Left ventricle myocardium inferior (tissue), 1 donor: ENCODE measurements around the gene GYS2. TPM values are rescaled to one million over a fixed set of nuclear protein-coding genes. Genes with fewer than 3 reads are reported as not detected.

Experiments
- DNase-seq: peaks from one replicate; pipeline ENCODE4 v3.0.0-alpha.2; 2020
- H3K27ac ChIP-seq: fragments of 200-600 bp; replicated peaks from 2 replicates; pipeline ENCODE4 v1.8.0; 2021
- H3K27me3 ChIP-seq: fragments of 200-600 bp; 2 replicates; pipeline ENCODE4 v1.8.0; 2021; ENCODE audit warnings: low read depth
- H3K36me3 ChIP-seq: fragments of 200-600 bp; 2 replicates; pipeline ENCODE4 v1.8.0; 2021
- H3K4me1 ChIP-seq: fragments of 200-600 bp; 2 replicates; pipeline ENCODE4 v1.8.0; 2021
- H3K4me3 ChIP-seq: fragments of 200-600 bp; 2 replicates; pipeline ENCODE4 v1.8.0; 2021; ENCODE audit warnings: mild to moderate bottlenecking, moderate library complexity
- H3K9me3 ChIP-seq: fragments of 200-600 bp; replicated peaks from 2 replicates; pipeline ENCODE4 v1.8.0; 2021
- CTCF ChIP-seq: fragments of 200-600 bp; IDR thresholded peaks from 2 replicates; pipeline ENCODE4 v1.8.0; 2021; ENCODE audit warnings: antibody characterized with exemption, mild to moderate bottlenecking, borderline replicate concordance
- intact Hi-C: fragments of 100-400 bp; cut with micrococcal nuclease; formaldehyde crosslinking; loops from one replicate; pipeline ENCODE4 v1.11.0; 2022
- total RNA-seq: library from RNA; stranded (reverse); fragmentation: NEBNext Ultra II Directional; extraction: Animal tissue kit (Norgen Biotek cat#: 25700); gene quantifications from one replicate; pipeline ENCODE4 v1.2.1, GENCODE V29; 2021
- donor health status: DM: no; HTN: yes; CAD: no; lungs with severe emphysema.

The GYS2 gene
- total RNA-seq, 1 donor from 2014 or later = not detected

- peak overlapping the region; percentile 88 for H3K27ac ChIP-seq
- no peaks in the 10 kb centered on the region for H3K36me3 ChIP-seq
- H3K27me3 ChIP-seq = peaks cover 6% of the 10 kb centered on the region
- TF ChIP-seq CTCF = no peak
- DNase-seq = no peak
- H3K4me1 ChIP-seq = peaks cover 37% of the 10 kb centered on the region
- peaks cover 6% of the 10 kb centered on the region for H3K9me3 ChIP-seq
- intact Hi-C loops = no loop called here
- H3K4me3 ChIP-seq = peak overlapping the region; percentile 76
These were observed 75.7 kb downstream of the GYS2 start for GRCh38 chr12:21528953-21529352.

- Histone ChIP-seq H3K36me3 (no peaks in the 10 kb centered on the region), H3K27me3 (peaks cover 6% of the 10 kb centered on the region), H3K4me1 (peaks cover 37% of the 10 kb centered on the region), H3K4me3 (peak overlapping the region; percentile 76), H3K9me3 (peaks cover 7% of the 10 kb centered on the region), H3K27ac (peak overlapping the region; percentile 88)
- DNase-seq = peak; percentile 58
- intact Hi-C loops = no loop called here
- peak; percentile 45 for TF ChIP-seq CTCF
These were observed 77.0 kb downstream of the GYS2 start for GRCh38 chr12:21527451-21528180.

DNA sequence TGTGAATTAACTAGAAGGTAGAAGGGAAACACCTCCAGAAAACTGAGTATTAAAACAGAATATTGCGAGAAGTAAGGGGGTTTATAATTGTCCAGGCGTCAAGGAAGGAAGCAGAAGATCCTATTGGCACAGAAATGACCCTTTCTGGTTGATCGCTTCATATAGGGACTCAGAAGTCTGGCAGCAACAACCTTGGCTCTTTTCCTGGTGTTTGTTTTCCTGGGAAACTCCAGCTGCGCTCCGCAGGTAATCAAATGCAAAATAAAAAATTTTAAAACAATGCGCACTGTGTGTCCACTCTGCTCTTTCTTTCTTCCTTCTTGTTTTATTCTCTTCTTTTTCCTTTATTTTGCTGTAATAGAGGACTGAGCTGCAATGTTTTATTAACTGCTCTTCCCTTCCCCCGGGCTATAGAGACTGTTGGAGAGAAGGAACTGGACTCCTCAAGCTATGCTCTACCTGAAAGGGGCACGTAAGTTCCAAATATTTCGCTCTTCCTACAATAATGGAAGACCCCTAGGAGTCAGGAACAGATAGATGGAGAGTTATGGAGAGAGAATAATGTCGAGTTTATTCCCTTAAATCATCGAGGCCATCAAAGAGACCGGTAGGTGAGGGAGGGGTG, 77.8 kb downstream of the GYS2 start:
- TF ChIP-seq CTCF = no peak
- H3K27ac ChIP-seq = peak overlapping the region; percentile 88
- no peak for DNase-seq
- peaks cover 6% of the 10 kb centered on the region for H3K27me3 ChIP-seq
- no peaks in the 10 kb centered on the region for H3K36me3 ChIP-seq
- intact Hi-C loops = no loop called here
- H3K9me3 ChIP-seq = peaks cover 7% of the 10 kb centered on the region
- peak overlapping the region; percentile 76 for H3K4me3 ChIP-seq
- H3K4me1 ChIP-seq = peaks cover 37% of the 10 kb centered on the region

GRCh38 chr12:21526053-21526452, 78.6 kb downstream of the GYS2 start, which contains the start of gene SPX:
TSS of gene SPX (plus strand) at chr12:21526296. CDS start at chr12:21526473, 177 bp downstream.
- Histone ChIP-seq H3K27ac (peak within 1 kb of the TSS; percentile 88), H3K9me3 (peaks cover 7% of the 10 kb centered on the region), H3K36me3 (no peaks in the 10 kb centered on the region), H3K4me1 (peaks cover 37% of the 10 kb centered on the region), H3K4me3 (peak within 1 kb of the TSS; percentile 76), H3K27me3 (peaks cover 6% of the 10 kb centered on the region)
- TF ChIP-seq CTCF = no peak
- no peak for DNase-seq
- intact Hi-C loops = no loop called here

GRCh38 chr12:21523148-21523547, 81.5 kb downstream of the GYS2 start:
- intact Hi-C loops = no loop called here
- no peaks in the 10 kb centered on the region for H3K36me3 ChIP-seq
- no peak overlapping the region for H3K27ac ChIP-seq
- no peak overlapping the region for H3K4me3 ChIP-seq
- peaks cover 7% of the 10 kb centered on the region for H3K9me3 ChIP-seq
- no peak for DNase-seq
- H3K4me1 ChIP-seq = peaks cover 14% of the 10 kb centered on the region
- H3K27me3 ChIP-seq = peaks cover 6% of the 10 kb centered on the region
- no peak for TF ChIP-seq CTCF
